Umbilical cord (tissue), 2 donors: ENCODE results near the gene OR2L8. TPM values are rescaled to one million over a fixed set of nuclear protein-coding genes. Genes with fewer than 3 reads are reported as not detected.
"Not testable (repeated sequence)": the region's sequence is repeated elsewhere in the genome, so short reads cannot be mapped to it uniquely, and the experiment has no call there.

Experiments
- DNase-seq: peaks from one replicate; pipeline ENCODE4 v3.0.0-alpha.2; 2015; ENCODE audit warnings: low spot score
- total RNA-seq: library from RNA; depleted of rRNA; stranded (reverse); fragments of >200 nt; gene quantifications from one replicate; pipeline ENCODE4 v1.2.3, GENCODE V29; 2014; ENCODE audit warnings: low replicate concordance; ENCODE audit not compliant: insufficient read depth

Gene OR2L8
- not detected for total RNA-seq

- DNase-seq: no peak
These were observed at the start of gene OR2L8 for GRCh38 chr1:247948558-247948957. Gene OR2L8, plus strand, starts transcription at chr1:247948858. Its CDS starts 0 bp downstream, at chr1:247948858.

GRCh38 chr1:247904122-247904521 is 44.5 kb upstream of the OR2L8 start:
- no peak for DNase-seq

GRCh38 chr1:247905181-247905580 is 43.5 kb upstream of the OR2L8 start:
- DNase-seq: no peak

- DNase-seq: no peak
These were observed 42.7 kb upstream of the OR2L8 start for GRCh38 chr1:247905910-247906503.

- DNase-seq: no peak
These were observed 42.1 kb upstream of the OR2L8 start for GRCh38 chr1:247906504-247907047.

GRCh38 chr1:247908766-247909165 is 39.9 kb upstream of the OR2L8 start:
- DNase-seq: no peak

GRCh38 chr1:247913786-247914185 is 34.9 kb upstream of the OR2L8 start:
- no peak for DNase-seq

- DNase-seq: no peak
These were observed 33.6 kb upstream of the OR2L8 start for GRCh38 chr1:247914941-247915662.

GRCh38 chr1:247919952-247920351 is 28.7 kb upstream of the OR2L8 start, which contains the start of gene OR2T8:
Gene OR2T8, plus strand, starts transcription at chr1:247920252. Its CDS starts 766 bp downstream, at chr1:247921018.
- DNase-seq: no peak

GRCh38 chr1:247923941-247924340 is 24.7 kb upstream of the OR2L8 start:
- no peak for DNase-seq

GRCh38 chr1:247924868-247925267 is 23.8 kb upstream of the OR2L8 start, which contains the start of gene OR2AJ1:
Gene OR2AJ1, plus strand, starts transcription at chr1:247924889. Its CDS starts 8,880 bp downstream, at chr1:247933769.
- no peak for DNase-seq

GRCh38 chr1:247933989-247934388 is 14.7 kb upstream of the OR2L8 start:
- no peak for DNase-seq

- DNase-seq: no peak
These were observed 12.9 kb upstream of the OR2L8 start for GRCh38 chr1:247935781-247936180.

- DNase-seq: no peak
These were observed 12.2 kb upstream of the OR2L8 start for GRCh38 chr1:247936415-247936814.

GRCh38 chr1:247936965-247937734 is 11.5 kb upstream of the OR2L8 start:
- DNase-seq: not testable (repeated sequence)

- DNase-seq: no peak
These were observed 6.0 kb upstream of the OR2L8 start for GRCh38 chr1:247942624-247943023.

GRCh38 chr1:247953408-247953807 is 4.8 kb downstream of the OR2L8 start:
- no peak for DNase-seq

GRCh38 chr1:247961791-247962190 is 13.1 kb downstream of the OR2L8 start:
- no peak for DNase-seq

GRCh38 chr1:247962911-247963588 is 14.4 kb downstream of the OR2L8 start:
- DNase-seq: no peak

GRCh38 chr1:247964933-247965332 is 16.3 kb downstream of the OR2L8 start, which contains the start of gene OR2AK2:
Gene OR2AK2, plus strand, starts transcription at chr1:247965233. Its CDS starts 144 bp downstream, at chr1:247965377.
- DNase-seq: no peak

GRCh38 chr1:247966532-247967204 is 18.0 kb downstream of the OR2L8 start:
- DNase-seq: no peak
